ENCODE data around the gene ACTC1.
"Not testable (repeated sequence)": the region's sequence is repeated elsewhere in the genome, so short reads cannot be mapped to it uniquely, and the experiment has no call there.

Gene ACTC1

GRCh38 chr15:34795267-34796081 is at the start of gene ACTC1:
Gene ACTC1 (minus strand): TSS chr15:34795549. CDS start chr15:34794808, 741 bp downstream.
- H3K4me3 Mint-ChIP-seq = no peak within 1 kb of the TSS
- no peaks in the 10 kb centered on the region for H3K9me3 Mint-ChIP-seq
- H3K27ac Mint-ChIP-seq = no peak within 1 kb of the TSS
- H3K4me1 Mint-ChIP-seq = peaks cover 6% of the 10 kb centered on the region
- peaks cover 73% of the 10 kb centered on the region for H3K27me3 Mint-ChIP-seq
- no peaks in the 10 kb centered on the region for H3K36me3 Mint-ChIP-seq
- ATAC-seq = no peak

GRCh38 chr15:34841262-34841725 is 45.9 kb upstream of the ACTC1 start:
- Mint-ChIP-seq H3K27me3 (no peaks in the 10 kb centered on the region), H3K36me3 (no peaks in the 10 kb centered on the region), H3K27ac (no peak overlapping the region), H3K4me1 (no peaks in the 10 kb centered on the region), H3K4me3 (no peak overlapping the region), H3K9me3 (no peaks in the 10 kb centered on the region)
- no peak for ATAC-seq

GRCh38 chr15:34838282-34838681 is 42.9 kb upstream of the ACTC1 start:
- no peak for ATAC-seq
- H3K27ac Mint-ChIP-seq = no peak overlapping the region
- no peak overlapping the region for H3K4me3 Mint-ChIP-seq
- peaks cover 7% of the 10 kb centered on the region for H3K9me3 Mint-ChIP-seq
- peaks cover 6% of the 10 kb centered on the region for H3K36me3 Mint-ChIP-seq
- H3K4me1 Mint-ChIP-seq = no peaks in the 10 kb centered on the region
- H3K27me3 Mint-ChIP-seq = peaks cover 21% of the 10 kb centered on the region

DNA sequence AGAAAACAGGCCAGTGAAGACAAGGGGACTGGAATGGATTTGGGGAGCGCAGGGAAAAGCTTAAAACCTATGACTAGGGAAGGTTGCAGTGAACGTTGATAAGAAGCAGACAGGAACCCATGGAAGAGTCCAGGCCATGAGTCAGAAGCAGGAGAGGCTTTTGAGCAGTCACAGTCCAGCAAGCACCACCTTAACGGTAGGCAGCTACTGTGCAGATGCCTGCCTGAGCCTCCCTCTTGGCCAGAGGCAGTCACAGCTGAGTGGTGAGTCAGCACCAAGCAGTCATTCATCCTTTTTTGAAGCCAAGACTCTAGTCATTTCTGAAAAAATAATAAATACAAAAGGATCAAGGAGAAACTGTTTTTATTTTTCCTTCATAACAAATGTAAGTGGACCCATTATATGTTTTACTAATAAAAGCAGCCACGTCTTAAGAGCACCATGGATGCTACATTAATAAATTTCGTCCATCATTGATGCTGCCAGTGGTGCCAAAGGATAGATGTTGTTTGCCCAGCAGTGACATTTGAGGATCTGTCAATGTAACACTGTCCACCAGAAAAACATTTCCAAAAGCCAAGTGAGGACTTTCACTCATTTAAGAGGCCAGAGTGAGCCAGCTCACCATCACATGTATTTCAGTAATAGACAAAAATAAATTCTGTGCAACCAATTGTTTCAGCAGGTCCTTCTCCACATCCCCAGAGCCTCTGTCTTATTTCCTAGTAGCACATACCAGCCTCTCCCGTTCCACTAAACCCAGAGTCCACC is 42.1 kb upstream of the ACTC1 start:
- H3K9me3 Mint-ChIP-seq = peaks cover 7% of the 10 kb centered on the region
- H3K4me3 Mint-ChIP-seq = no peak overlapping the region
- peak; percentile 31 for ATAC-seq
- peaks cover 21% of the 10 kb centered on the region for H3K27me3 Mint-ChIP-seq
- H3K4me1 Mint-ChIP-seq = no peaks in the 10 kb centered on the region
- H3K27ac Mint-ChIP-seq = no peak overlapping the region
- peaks cover 6% of the 10 kb centered on the region for H3K36me3 Mint-ChIP-seq

GRCh38 chr15:34828145-34828911 is 33.0 kb upstream of the ACTC1 start:
- Mint-ChIP-seq H3K36me3 (no peaks in the 10 kb centered on the region), H3K4me1 (no peaks in the 10 kb centered on the region), H3K27me3 (peaks cover 19% of the 10 kb centered on the region), H3K9me3 (no peaks in the 10 kb centered on the region), H3K4me3 (no peak overlapping the region), H3K27ac (no peak overlapping the region)
- no peak for ATAC-seq

DNA sequence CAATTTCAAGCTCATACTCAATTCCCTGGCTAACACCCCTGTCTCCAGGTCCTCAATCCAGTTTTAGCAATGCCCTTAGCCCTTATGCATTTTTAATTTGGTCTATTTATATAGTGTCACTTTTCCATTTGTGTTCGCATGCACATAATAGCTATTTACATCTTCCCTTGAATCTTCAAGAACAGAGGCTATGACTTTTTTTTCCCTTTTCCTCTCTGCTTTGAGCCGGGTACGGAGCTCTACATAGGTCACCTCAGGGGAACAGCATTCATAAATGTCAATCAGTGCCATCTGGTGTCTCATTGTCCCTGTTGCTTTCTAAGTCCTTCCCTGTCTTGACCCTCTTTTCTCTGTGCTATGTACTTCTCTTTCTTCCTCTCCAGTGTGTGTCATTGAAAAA is 26.5 kb upstream of the ACTC1 start:
- no peak overlapping the region for H3K4me3 Mint-ChIP-seq
- no peaks in the 10 kb centered on the region for H3K9me3 Mint-ChIP-seq
- no peaks in the 10 kb centered on the region for H3K4me1 Mint-ChIP-seq
- peaks cover 47% of the 10 kb centered on the region for H3K27me3 Mint-ChIP-seq
- no peak overlapping the region for H3K27ac Mint-ChIP-seq
- H3K36me3 Mint-ChIP-seq = no peaks in the 10 kb centered on the region
- ATAC-seq = no peak

- Mint-ChIP-seq H3K27me3 (peaks cover 38% of the 10 kb centered on the region), H3K9me3 (no peaks in the 10 kb centered on the region)
Observed at GRCh38 chr15:34820110-34820509, 24.8 kb upstream of the ACTC1 start.

GRCh38 chr15:34818526-34818925 is 23.2 kb upstream of the ACTC1 start:
- no peaks in the 10 kb centered on the region for H3K9me3 Mint-ChIP-seq
- H3K36me3 Mint-ChIP-seq = no peaks in the 10 kb centered on the region
- no peaks in the 10 kb centered on the region for H3K4me1 Mint-ChIP-seq
- ATAC-seq = no peak
- H3K4me3 Mint-ChIP-seq = no peak overlapping the region
- no peak overlapping the region for H3K27ac Mint-ChIP-seq
- H3K27me3 Mint-ChIP-seq = peaks cover 44% of the 10 kb centered on the region

More at GRCh38 chr15:34820110-34820509, 24.8 kb upstream of the ACTC1 start:
- no peaks in the 10 kb centered on the region for H3K4me1 Mint-ChIP-seq
- no peak overlapping the region for H3K4me3 Mint-ChIP-seq
- ATAC-seq = no peak
- H3K27ac Mint-ChIP-seq = no peak overlapping the region
- H3K36me3 Mint-ChIP-seq = no peaks in the 10 kb centered on the region

- H3K27ac Mint-ChIP-seq = no peak overlapping the region
- no peaks in the 10 kb centered on the region for H3K4me1 Mint-ChIP-seq
- peaks cover 34% of the 10 kb centered on the region for H3K27me3 Mint-ChIP-seq
- H3K9me3 Mint-ChIP-seq = no peaks in the 10 kb centered on the region
- no peak overlapping the region for H3K4me3 Mint-ChIP-seq
- no peaks in the 10 kb centered on the region for H3K36me3 Mint-ChIP-seq
- ATAC-seq = no peak
Observed at GRCh38 chr15:34815836-34816235, 20.5 kb upstream of the ACTC1 start.

DNA sequence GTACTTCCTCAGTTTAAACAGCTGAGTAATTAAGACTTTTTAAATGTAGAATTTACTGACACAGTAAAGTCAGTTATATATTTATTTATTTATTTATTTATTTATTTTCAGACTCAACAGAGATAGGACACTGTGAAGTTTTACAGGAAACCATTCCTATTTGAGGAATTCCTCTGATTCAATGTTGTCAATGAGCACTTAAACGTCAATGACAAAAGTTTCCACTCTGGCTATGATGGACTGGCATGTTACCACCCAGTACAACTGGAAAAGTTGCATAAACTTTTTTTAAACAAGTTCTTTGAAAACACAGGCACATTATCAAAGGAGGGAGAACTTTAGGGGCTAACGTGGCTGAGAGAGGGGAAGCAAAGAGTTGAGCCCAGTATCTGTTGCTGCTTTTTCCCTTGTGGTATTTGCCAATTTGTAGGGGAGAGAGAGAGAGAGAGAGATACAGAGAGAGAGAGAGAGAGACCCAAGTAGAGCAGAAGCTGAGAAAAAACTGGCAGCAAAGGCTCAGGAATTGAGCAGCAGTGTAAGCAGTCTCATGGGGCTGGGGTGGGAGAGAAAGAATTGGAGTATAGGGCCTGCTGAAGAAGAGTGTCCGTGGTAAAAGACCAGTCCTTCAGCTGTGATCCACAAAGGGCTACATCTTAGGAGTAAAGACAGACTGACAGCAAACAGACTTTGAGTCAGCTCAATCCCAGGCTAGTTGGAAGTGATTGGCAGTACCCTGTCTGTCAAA is 18.3 kb upstream of the ACTC1 start:
- Mint-ChIP-seq H3K36me3 (no peaks in the 10 kb centered on the region), H3K4me1 (no peaks in the 10 kb centered on the region), H3K27ac (no peak overlapping the region), H3K4me3 (no peak overlapping the region), H3K27me3 (peaks cover 45% of the 10 kb centered on the region), H3K9me3 (no peaks in the 10 kb centered on the region)
- no peak for ATAC-seq

DNA sequence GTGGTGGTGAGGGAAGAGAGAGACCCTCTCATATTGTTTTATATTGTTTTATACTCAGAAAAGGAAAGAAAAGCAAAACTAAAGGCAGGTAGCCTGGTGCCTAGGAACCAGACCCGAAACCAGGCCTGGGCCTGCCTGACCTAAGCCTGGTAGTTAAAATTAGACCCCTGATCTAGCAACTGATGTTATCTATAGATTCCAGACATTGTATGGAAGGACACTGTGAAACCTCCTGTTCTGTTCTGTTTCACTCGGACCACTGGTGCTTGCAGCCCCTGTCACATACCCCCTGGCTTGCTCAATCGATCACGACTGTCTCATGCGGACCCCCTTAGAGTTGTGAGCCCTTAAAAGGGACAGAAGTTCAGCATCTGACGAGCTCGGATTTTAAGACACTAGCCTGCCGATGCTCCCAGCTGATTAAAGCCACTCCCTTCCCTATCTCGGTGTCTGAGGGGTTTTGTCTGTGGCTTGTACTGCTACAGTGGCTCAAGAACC is 17.6 kb upstream of the ACTC1 start:
- H3K27me3 Mint-ChIP-seq = peaks cover 45% of the 10 kb centered on the region
- H3K4me3 Mint-ChIP-seq, H3K4me1 Mint-ChIP-seq, H3K9me3 Mint-ChIP-seq, ATAC-seq, H3K36me3 Mint-ChIP-seq, H3K27ac Mint-ChIP-seq: not testable (repeated sequence)

DNA sequence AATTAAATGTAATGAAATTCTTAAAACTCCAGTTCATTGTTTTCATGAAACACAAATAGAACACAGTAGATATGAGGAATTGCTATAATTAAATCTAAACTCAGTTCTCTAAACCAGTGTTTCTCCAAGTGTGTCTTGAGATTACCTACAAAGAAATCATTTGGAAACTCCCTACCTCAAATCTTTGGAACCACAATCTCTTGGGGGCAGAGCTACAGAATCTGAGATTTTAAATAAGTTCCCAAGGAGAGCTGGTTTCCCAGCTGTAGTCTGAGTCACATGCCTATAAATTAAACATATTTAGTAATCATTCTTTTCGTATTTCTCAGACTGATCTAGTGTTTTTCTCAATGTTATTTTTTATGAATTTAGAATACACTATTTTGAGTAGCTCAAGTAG is 17.0 kb upstream of the ACTC1 start:
- H3K9me3 Mint-ChIP-seq = no peaks in the 10 kb centered on the region
- ATAC-seq = no peak
- no peak overlapping the region for H3K27ac Mint-ChIP-seq
- H3K27me3 Mint-ChIP-seq = peaks cover 45% of the 10 kb centered on the region
- no peak overlapping the region for H3K4me3 Mint-ChIP-seq
- no peaks in the 10 kb centered on the region for H3K36me3 Mint-ChIP-seq
- no peaks in the 10 kb centered on the region for H3K4me1 Mint-ChIP-seq

DNA sequence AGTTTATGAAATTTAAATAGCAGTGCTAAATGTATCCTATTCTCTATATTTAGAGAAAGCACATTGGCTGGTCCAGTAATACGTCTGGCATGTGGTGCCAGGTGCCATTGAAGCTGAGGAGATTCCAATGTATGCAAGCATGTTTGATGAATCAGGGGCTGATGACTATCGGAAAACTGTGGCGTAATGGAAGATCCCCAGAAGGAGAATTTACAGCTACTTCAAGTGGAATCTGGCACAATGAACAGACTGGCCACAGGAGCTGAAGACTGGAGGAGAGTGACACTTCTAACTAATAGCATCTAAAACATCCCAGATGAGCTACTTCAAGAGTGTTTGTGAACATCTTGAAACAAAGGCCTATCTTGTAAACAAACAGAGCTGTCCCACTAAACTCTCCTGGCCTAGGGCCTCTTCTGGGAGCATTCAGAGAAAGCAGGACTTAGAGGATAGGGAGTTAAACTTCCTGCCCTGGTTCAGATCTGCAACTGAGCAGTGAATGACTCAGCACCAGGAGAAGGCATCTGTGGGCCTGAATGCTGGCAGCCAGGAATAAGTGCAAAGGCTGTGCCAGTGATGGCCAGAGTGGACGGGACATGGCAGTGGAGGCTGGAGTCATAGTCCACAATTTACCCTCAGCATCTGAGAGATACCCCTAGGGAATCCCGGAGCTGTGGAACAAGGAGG is 15.2 kb upstream of the ACTC1 start:
- Mint-ChIP-seq H3K36me3 (no peaks in the 10 kb centered on the region), H3K27ac (no peak overlapping the region), H3K27me3 (peaks cover 52% of the 10 kb centered on the region), H3K4me1 (no peaks in the 10 kb centered on the region), H3K4me3 (no peak overlapping the region), H3K9me3 (peaks cover 4% of the 10 kb centered on the region)
- ATAC-seq = no peak

GRCh38 chr15:34809186-34809585 is 13.8 kb upstream of the ACTC1 start:
- H3K9me3 Mint-ChIP-seq = peaks cover 4% of the 10 kb centered on the region
- peaks cover 45% of the 10 kb centered on the region for H3K27me3 Mint-ChIP-seq
- no peak for ATAC-seq
- no peak overlapping the region for H3K27ac Mint-ChIP-seq
- no peaks in the 10 kb centered on the region for H3K4me1 Mint-ChIP-seq
- H3K36me3 Mint-ChIP-seq = no peaks in the 10 kb centered on the region
- H3K4me3 Mint-ChIP-seq = no peak overlapping the region
